Measurements from ENCODE around the gene ABCA4.

Gene ABCA4

GRCh38 chr1:94042388-94042787 is 78.6 kb downstream of the ABCA4 start:
- TF ChIP-seq, protein P1, sequence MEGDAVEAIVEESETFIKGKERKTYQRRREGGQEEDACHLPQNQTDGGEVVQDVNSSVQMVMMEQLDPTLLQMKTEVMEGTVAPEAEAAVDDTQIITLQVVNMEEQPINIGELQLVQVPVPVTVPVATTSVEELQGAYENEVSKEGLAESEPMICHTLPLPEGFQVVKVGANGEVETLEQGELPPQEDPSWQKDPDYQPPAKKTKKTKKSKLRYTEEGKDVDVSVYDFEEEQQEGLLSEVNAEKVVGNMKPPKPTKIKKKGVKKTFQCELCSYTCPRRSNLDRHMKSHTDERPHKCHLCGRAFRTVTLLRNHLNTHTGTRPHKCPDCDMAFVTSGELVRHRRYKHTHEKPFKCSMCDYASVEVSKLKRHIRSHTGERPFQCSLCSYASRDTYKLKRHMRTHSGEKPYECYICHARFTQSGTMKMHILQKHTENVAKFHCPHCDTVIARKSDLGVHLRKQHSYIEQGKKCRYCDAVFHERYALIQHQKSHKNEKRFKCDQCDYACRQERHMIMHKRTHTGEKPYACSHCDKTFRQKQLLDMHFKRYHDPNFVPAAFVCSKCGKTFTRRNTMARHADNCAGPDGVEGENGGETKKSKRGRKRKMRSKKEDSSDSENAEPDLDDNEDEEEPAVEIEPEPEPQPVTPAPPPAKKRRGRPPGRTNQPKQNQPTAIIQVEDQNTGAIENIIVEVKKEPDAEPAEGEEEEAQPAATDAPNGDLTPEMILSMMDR (conservative IDR thresholded peaks at IDR 0.05; ENCODE audit: low read depth, low read length): no peak
- no peak overlapping the region for H3K4me3 ChIP-seq (ENCODE audit: low read length)
- DNase-seq (ENCODE audit: low read depth): no peak

DNA sequence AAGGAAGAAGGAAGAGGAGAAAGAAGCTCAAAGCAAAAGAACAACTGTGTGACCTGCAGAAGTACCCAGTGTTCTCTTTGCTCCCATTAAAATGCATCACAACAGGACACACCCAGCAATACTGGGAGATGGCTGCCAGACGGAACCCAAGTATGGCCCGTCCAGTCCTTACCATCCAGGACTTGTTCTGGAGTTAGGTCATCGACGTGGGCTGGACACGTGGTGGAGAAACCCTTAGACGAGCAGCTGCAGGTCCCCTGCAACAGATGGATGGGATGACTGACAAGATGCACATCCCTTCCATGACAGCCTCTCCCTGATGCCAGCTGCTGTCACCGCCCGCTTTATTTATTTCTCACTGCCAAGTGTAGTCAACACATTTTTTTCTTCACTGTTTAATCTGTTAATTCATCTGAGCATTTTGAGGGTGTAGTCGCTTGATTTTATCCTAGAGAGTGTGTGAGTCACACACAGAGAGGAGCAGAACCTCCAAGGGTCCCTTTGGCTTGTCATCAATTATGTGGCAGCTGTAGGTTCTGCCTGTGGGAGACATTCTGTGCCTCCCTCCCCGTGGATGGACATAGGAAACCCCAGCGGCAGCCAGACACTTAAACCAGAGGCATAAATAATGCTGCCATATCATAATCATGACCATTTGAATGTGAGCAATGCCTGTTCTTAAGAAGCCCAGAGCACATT is 80.9 kb downstream of the ABCA4 start:
- TF ChIP-seq, protein P1 (conservative IDR thresholded peaks at IDR 0.05; ENCODE audit: low read depth, low read length): no peak
- no peak for DNase-seq (ENCODE audit: low read depth)
- H3K4me3 ChIP-seq (ENCODE audit: low read length): no peak overlapping the region

- DNase-seq (ENCODE audit: low read depth): no peak
- no peak overlapping the region for H3K4me3 ChIP-seq (ENCODE audit: low read length)
- TF ChIP-seq, protein P1 (conservative IDR thresholded peaks at IDR 0.05; ENCODE audit: low read depth, low read length): peak; percentile 92
These were observed 81.5 kb downstream of the ABCA4 start for GRCh38 chr1:94039514-94039870.

DNA sequence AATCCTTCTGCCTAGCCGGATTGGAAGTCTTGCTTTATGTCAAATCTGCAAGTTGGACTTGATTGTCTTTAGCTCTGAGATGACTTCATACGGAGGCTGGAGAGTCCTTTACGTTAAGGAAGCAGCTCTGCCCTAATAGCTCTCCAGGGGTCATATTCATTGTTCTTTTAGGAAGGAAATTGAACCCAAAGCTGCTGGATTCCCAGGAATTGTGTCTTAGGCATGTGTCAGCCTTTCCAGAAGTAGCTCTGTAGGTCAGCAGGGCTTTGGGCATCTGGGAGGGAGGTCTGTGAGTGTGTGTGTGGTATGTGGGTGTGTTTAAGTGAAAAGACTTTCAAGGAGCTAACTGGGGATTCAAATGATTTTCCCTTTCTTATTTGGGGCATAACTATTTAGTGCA is 82.4 kb downstream of the ABCA4 start:
- TF ChIP-seq, protein P1 (conservative IDR thresholded peaks at IDR 0.05; ENCODE audit: low read depth, low read length): no peak
- DNase-seq (ENCODE audit: low read depth): no peak
- H3K4me3 ChIP-seq (ENCODE audit: low read length): no peak overlapping the region

- no peak for DNase-seq (ENCODE audit: low read depth)
- TF ChIP-seq, protein P1 (conservative IDR thresholded peaks at IDR 0.05; ENCODE audit: low read depth, low read length): no peak
- no peak overlapping the region for H3K4me3 ChIP-seq (ENCODE audit: low read length)
These were observed 83.3 kb downstream of the ABCA4 start for GRCh38 chr1:94037392-94038229.

DNA sequence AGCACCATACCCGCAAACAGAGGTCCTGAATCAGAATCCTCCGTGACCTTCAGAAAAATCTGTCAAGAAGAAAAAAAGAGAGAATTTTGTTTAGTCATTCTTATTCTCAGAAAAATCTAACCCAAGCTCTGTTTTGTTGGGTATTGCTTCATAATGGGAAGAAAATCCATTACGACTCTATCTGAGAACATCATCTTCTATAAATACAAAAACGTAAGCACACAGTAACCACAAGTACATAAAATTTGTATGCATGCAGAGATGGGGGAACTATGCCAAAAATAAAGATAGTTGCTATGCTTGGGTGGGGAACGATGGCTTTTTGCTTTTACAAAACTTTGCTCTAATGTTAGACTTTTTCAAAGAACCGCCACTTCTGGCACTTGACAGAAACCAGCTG is 84.2 kb downstream of the ABCA4 start:
- TF ChIP-seq, protein P1 (conservative IDR thresholded peaks at IDR 0.05; ENCODE audit: low read depth, low read length): no peak
- DNase-seq (ENCODE audit: low read depth): no peak
- H3K4me3 ChIP-seq (ENCODE audit: low read length): no peak overlapping the region

DNA sequence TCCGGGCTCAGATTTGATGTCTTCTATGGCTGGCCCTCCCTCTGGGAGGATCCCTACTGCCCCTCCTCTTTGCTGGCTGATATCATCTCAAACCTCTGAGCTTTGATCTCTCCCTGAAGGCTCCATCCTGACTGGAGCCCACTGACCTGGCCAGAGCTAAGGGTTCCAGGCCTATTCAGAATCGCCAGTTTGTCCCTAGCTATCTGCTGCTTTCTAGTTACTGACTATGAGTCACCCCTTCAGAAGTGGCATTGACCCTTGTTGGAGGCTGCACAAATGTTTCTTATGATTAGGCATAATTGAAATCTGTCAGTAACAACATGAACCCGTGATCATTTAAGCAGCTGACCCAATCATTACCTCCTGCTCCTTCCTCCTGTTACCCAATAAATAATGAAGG is 87.1 kb downstream of the ABCA4 start:
- TF ChIP-seq, protein P1 (conservative IDR thresholded peaks at IDR 0.05; ENCODE audit: low read depth, low read length): no peak
- DNase-seq (ENCODE audit: low read depth): peak; percentile 39
- H3K4me3 ChIP-seq (ENCODE audit: low read length): no peak overlapping the region

Measured in retinal pigment epithelial cell (primary cell).